CD8-positive, alpha-beta memory T cell (primary cell): Measurements from ENCODE around the gene TEX28. TPM values are rescaled to one million over a fixed set of nuclear protein-coding genes. Genes with fewer than 3 reads are reported as not detected.
"Not testable (repeated sequence)": the region's sequence is repeated elsewhere in the genome, so short reads cannot be mapped to it uniquely, and the experiment has no call there.

ENCODE experiments used
- CTCF ChIA-PET: fragments of 350-600 bp; sonication (Branson Sonifier 250); formaldehyde crosslinking; loops from one replicate; lab custom pipeline; 2021; ENCODE audit warnings: antibody characterized with exemption; lab: Charles Lee
- POLR2A ChIA-PET: fragments of 350-600 bp; sonication (Branson Sonifier 250); formaldehyde crosslinking; loops from one replicate; lab custom pipeline; 2021; ENCODE audit warnings: antibody characterized with exemption; lab: Charles Lee
- DNase-seq, 5 donors: peaks; one replicate each; pipeline versions ENCODE4 v3.0.0 to v3.0.0-alpha.2; 2020 to 2022; ENCODE audit warnings: mixed read lengths in 1 of 5
- H3K27ac ChIP-seq: one replicate; pipeline ENCODE4 v1.7.0; 2013; ENCODE audit warnings: low read depth, mild to moderate bottlenecking, low read length, moderate library complexity
- H3K27me3 ChIP-seq: 2 replicates; pipeline ENCODE4 v1.7.0; 2013; ENCODE audit warnings: low read length, mild to moderate bottlenecking; ENCODE audit not compliant: insufficient read depth, poor library complexity, severe bottlenecking
- H3K36me3 ChIP-seq: 2 replicates; pipeline ENCODE4 v1.7.0; 2013; ENCODE audit warnings: mild to moderate bottlenecking, low read length, moderate library complexity; ENCODE audit not compliant: insufficient read depth
- H3K4me1 ChIP-seq: 2 replicates; pipeline ENCODE4 v1.7.0; 2013; ENCODE audit warnings: mild to moderate bottlenecking, low read length, moderate library complexity; ENCODE audit not compliant: insufficient read depth
- H3K4me3 ChIP-seq: 2 replicates; pipeline ENCODE4 v1.7.0; 2013; ENCODE audit warnings: mild to moderate bottlenecking, low read length
- H3K9me3 ChIP-seq: 2 replicates; pipeline ENCODE4 v1.7.0; 2013; ENCODE audit warnings: mild to moderate bottlenecking, low read length
- H3K27ac Mint-ChIP-seq, 8 donors: one replicate each; pipeline ENCODE4 v1.8.0; 2020 to 2021; ENCODE audit warnings: mixed read lengths in 8 of 8, mild to moderate bottlenecking in 6 of 8, inconsistent platforms in 3 of 8, moderate library complexity in 3 of 8
- H3K27me3 Mint-ChIP-seq, 2 donors: one replicate each; pipeline ENCODE4 v1.8.0; 2020 to 2021; ENCODE audit warnings: mixed read lengths in 2 of 2, mild to moderate bottlenecking in 1 of 2, moderate library complexity in 1 of 2
- H3K36me3 Mint-ChIP-seq, 3 donors: one replicate each; pipeline ENCODE4 v1.8.0; 2020 to 2021; ENCODE audit warnings: mixed read lengths in 3 of 3, inconsistent platforms in 1 of 3, mild to moderate bottlenecking in 1 of 3
- H3K4me1 Mint-ChIP-seq, 3 donors: one replicate each; pipeline ENCODE4 v1.8.0; 2020 to 2021; ENCODE audit warnings: mixed read lengths in 3 of 3, inconsistent platforms in 1 of 3, mild to moderate bottlenecking in 1 of 3
- H3K4me3 Mint-ChIP-seq, 7 donors: one replicate each; pipeline ENCODE4 v1.8.0; 2020 to 2021; ENCODE audit warnings: mixed read lengths in 7 of 7, mild to moderate bottlenecking in 6 of 7, moderate library complexity in 4 of 7, inconsistent platforms in 2 of 7
- H3K9me3 Mint-ChIP-seq, 5 donors: one replicate each; pipeline ENCODE4 v1.8.0; 2020 to 2022; ENCODE audit warnings: mixed read lengths in 5 of 5, mild to moderate bottlenecking in 3 of 5, moderate library complexity in 2 of 5, inconsistent platforms in 1 of 5
- polyA plus RNA-seq: library from polyadenylated mRNA; unstranded; fragments of 300-500 nt; fragmentation: Illumina TruSeq; gene quantifications from one replicate; pipeline ENCODE4 v1.2.3, GENCODE V29; 2021
- total RNA-seq, 2 experiments: library from RNA; stranded (reverse); gene quantifications; one replicate each; pipeline ENCODE4 v1.2.3, GENCODE V29; 2021

TEX28 gene, protein sequence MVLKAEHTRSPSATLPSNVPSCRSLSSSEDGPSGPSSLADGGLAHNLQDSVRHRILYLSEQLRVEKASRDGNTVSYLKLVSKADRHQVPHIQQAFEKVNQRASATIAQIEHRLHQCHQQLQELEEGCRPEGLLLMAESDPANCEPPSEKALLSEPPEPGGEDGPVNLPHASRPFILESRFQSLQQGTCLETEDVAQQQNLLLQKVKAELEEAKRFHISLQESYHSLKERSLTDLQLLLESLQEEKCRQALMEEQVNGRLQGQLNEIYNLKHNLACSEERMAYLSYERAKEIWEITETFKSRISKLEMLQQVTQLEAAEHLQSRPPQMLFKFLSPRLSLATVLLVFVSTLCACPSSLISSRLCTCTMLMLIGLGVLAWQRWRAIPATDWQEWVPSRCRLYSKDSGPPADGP
- not detected for total RNA-seq
- polyA plus RNA-seq = not detected

- no peaks in the 10 kb centered on the region for H3K27me3 ChIP-seq
- H3K36me3 ChIP-seq = no peaks in the 10 kb centered on the region
- Mint-ChIP-seq H3K4me1 (peaks cover 0 to 2% (median 0%) of the 10 kb centered on the region in 3 donors), H3K27ac (no peak within 1 kb of the TSS), H3K9me3 (no peaks in the 10 kb centered on the region), H3K27me3 (no peaks in the 10 kb centered on the region), H3K4me3 (no peak within 1 kb of the TSS), H3K36me3 (no peaks in the 10 kb centered on the region)
- H3K9me3 ChIP-seq = no peaks in the 10 kb centered on the region
- H3K27ac ChIP-seq = no peak within 1 kb of the TSS
- DNase-seq = no peak
- POLR2A ChIA-PET = no interaction called here
- H3K4me3 ChIP-seq = no peak within 1 kb of the TSS
- CTCF ChIA-PET = no interaction called here
- H3K4me1 ChIP-seq = no peaks in the 10 kb centered on the region
These were observed at the start of gene TEX28 for GRCh38 chrX:154294791-154295574. Gene TEX28 (minus strand): TSS chrX:154295124. CDS start chrX:154292117, 3,007 bp downstream.

- H3K9me3 ChIP-seq, DNase-seq, H3K4me3 Mint-ChIP-seq, CTCF ChIA-PET, H3K27me3 Mint-ChIP-seq, H3K27ac ChIP-seq, H3K4me3 ChIP-seq, H3K27ac Mint-ChIP-seq, H3K36me3 ChIP-seq, H3K36me3 Mint-ChIP-seq, H3K9me3 Mint-ChIP-seq, POLR2A ChIA-PET, H3K27me3 ChIP-seq: not testable (repeated sequence)
- H3K4me1 ChIP-seq = peaks cover 11% of the 10 kb centered on the region
- peaks cover 13 to 15% (median 13%) of the 10 kb centered on the region in 3 donors for H3K4me1 Mint-ChIP-seq
These were observed 48.7 kb upstream of the TEX28 start for GRCh38 chrX:154343620-154344019.

- H3K9me3 ChIP-seq, H3K4me1 ChIP-seq, H3K27ac Mint-ChIP-seq, H3K36me3 Mint-ChIP-seq, H3K36me3 ChIP-seq, H3K27me3 Mint-ChIP-seq, H3K4me3 ChIP-seq, H3K27me3 ChIP-seq, H3K9me3 Mint-ChIP-seq, CTCF ChIA-PET, H3K4me3 Mint-ChIP-seq, H3K27ac ChIP-seq, DNase-seq, POLR2A ChIA-PET: not testable (repeated sequence)
- peaks cover 9 to 10% (median 9%) of the 10 kb centered on the region in 3 donors for H3K4me1 Mint-ChIP-seq
These were observed 48.1 kb upstream of the TEX28 start for GRCh38 chrX:154343063-154343462.

GRCh38 chrX:154341399-154342298 lies 46.7 kb upstream of the TEX28 start:
- H3K27ac ChIP-seq, H3K27me3 ChIP-seq, H3K4me1 ChIP-seq, H3K36me3 Mint-ChIP-seq, H3K27me3 Mint-ChIP-seq, H3K9me3 ChIP-seq, H3K4me3 ChIP-seq, H3K27ac Mint-ChIP-seq, POLR2A ChIA-PET, H3K4me3 Mint-ChIP-seq, H3K9me3 Mint-ChIP-seq, H3K36me3 ChIP-seq, H3K4me1 Mint-ChIP-seq, CTCF ChIA-PET: not testable (repeated sequence)
- DNase-seq = peak in 1 of 5 donors; percentile 57

GRCh38 chrX:154334496-154334895 lies 39.6 kb upstream of the TEX28 start:
- Histone ChIP-seq H3K27ac (no peak overlapping the region), H3K4me1 (peaks cover 14% of the 10 kb centered on the region), H3K9me3 (no peaks in the 10 kb centered on the region), H3K27me3 (no peaks in the 10 kb centered on the region), H3K4me3 (no peak overlapping the region), H3K36me3 (no peaks in the 10 kb centered on the region)
- Mint-ChIP-seq H3K4me1 (peaks cover 10 to 14% (median 11%) of the 10 kb centered on the region in 3 donors), H3K27me3 (peaks cover 0 to 3% of the 10 kb centered on the region in 2 donors), H3K27ac (peak overlapping the region in 4 of 8 donors; percentile 13 to 87 (median 68)), H3K4me3 (no peak overlapping the region), H3K36me3 (no peaks in the 10 kb centered on the region), H3K9me3 (no peaks in the 10 kb centered on the region)
- DNase-seq = no peak
- ChIA-PET POLR2A (no interaction called here), CTCF (no interaction called here)

- no peaks in the 10 kb centered on the region for H3K27me3 ChIP-seq
- POLR2A ChIA-PET = no interaction called here
- no peaks in the 10 kb centered on the region for H3K36me3 Mint-ChIP-seq
- H3K36me3 ChIP-seq = no peaks in the 10 kb centered on the region
- H3K4me1 Mint-ChIP-seq = peaks cover 10 to 16% (median 14%) of the 10 kb centered on the region in 3 donors
- H3K27ac Mint-ChIP-seq = peak overlapping the region in 4 of 8 donors; percentile 18 to 77 (median 65)
- no peak overlapping the region for H3K27ac ChIP-seq
- H3K9me3 Mint-ChIP-seq = no peaks in the 10 kb centered on the region
- CTCF ChIA-PET = interaction anchor here (1.6 kb wide), 1 partner anchor 11 kb away, joined by 4 read pairs; no protein-coding TSS in a partner anchor
- DNase-seq = no peak
- H3K4me3 Mint-ChIP-seq = peak overlapping the region in 2 of 7 donors; percentile 21 to 59
- peaks cover 0 to 3% of the 10 kb centered on the region in 2 donors for H3K27me3 Mint-ChIP-seq
- no peaks in the 10 kb centered on the region for H3K9me3 ChIP-seq
- no peak overlapping the region for H3K4me3 ChIP-seq
- H3K4me1 ChIP-seq = peaks cover 20% of the 10 kb centered on the region
These were observed 38.9 kb upstream of the TEX28 start for GRCh38 chrX:154333837-154334271.

GRCh38 chrX:154333116-154333515 lies 38.2 kb upstream of the TEX28 start:
- Mint-ChIP-seq H3K27me3 (peaks cover 0 to 3% of the 10 kb centered on the region in 2 donors), H3K4me1 (peaks cover 13 to 22% (median 20%) of the 10 kb centered on the region in 3 donors), H3K27ac (peak overlapping the region in 2 of 8 donors; percentile 74 to 88), H3K9me3 (no peaks in the 10 kb centered on the region), H3K4me3 (no peak overlapping the region), H3K36me3 (no peaks in the 10 kb centered on the region)
- no peaks in the 10 kb centered on the region for H3K27me3 ChIP-seq
- H3K9me3 ChIP-seq = no peaks in the 10 kb centered on the region
- H3K27ac ChIP-seq = no peak overlapping the region
- no peak for DNase-seq
- no peaks in the 10 kb centered on the region for H3K36me3 ChIP-seq
- ChIA-PET CTCF (interaction anchor here (1.6 kb wide), 1 partner anchor 11 kb away, joined by 4 read pairs; no protein-coding TSS in a partner anchor), POLR2A (no interaction called here)
- no peak overlapping the region for H3K4me3 ChIP-seq
- H3K4me1 ChIP-seq = peaks cover 25% of the 10 kb centered on the region
